GM18858 (cell line): ENCODE measurements around the gene MYBL2.
"Not testable (repeated sequence)": the region's sequence is repeated elsewhere in the genome, so short reads cannot be mapped to it uniquely, and the experiment has no call there.

Experiments
- ATAC-seq: cut with Tn5 transposase; IDR thresholded peaks from one replicate; pipeline ENCODE4 v1.9.1; 2021; ENCODE audit not compliant: unreplicated experiment

Gene MYBL2

DNA sequence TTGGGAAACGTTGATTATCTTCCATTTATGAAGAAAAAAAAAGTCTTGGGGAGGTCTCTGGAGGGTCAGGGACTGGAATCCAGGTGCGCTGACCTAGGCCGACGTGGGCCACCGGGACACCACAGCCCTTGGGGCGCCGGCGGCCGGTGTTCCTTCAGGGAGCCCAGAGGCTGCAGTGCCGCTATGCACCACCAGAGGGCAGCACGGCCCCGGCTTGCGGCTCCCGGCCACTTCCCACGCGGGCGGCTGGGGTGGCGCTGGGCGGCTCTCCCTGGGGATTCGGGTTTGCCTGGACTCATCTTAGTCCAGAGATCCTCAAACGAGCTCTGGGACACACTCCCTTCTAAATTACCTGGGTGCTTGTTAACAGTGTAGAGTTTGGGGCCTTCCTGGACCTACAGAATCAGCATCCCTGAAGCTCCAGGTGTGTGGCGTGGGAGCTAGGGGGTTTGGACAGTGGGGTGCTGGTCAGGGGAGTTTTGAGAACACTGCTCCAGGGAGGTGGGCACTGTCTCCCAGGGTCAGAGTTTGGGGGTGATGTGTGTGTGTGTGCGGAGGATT lies 82.9 kb downstream of the MYBL2 start:
- no peak for ATAC-seq

DNA sequence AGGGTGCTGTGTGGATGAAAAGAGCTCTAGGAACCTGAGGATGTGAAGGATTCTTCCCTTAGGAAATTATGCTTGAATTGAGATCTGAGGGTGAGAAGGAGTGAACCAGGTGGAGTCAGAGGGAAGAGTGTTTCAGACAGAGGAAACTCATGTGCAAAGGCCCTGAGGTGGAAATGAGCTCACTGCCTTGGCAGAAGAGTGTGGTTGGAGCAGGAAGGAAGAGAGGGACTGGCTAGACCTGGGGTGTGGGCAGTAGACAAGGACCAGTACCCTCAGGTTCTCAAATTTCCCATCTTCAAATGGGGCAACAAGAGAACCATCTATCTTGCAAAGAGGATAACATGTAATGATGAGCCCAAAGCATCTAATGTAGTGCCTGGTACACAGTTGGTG lies 83.9 kb downstream of the MYBL2 start:
- ATAC-seq: no peak

DNA sequence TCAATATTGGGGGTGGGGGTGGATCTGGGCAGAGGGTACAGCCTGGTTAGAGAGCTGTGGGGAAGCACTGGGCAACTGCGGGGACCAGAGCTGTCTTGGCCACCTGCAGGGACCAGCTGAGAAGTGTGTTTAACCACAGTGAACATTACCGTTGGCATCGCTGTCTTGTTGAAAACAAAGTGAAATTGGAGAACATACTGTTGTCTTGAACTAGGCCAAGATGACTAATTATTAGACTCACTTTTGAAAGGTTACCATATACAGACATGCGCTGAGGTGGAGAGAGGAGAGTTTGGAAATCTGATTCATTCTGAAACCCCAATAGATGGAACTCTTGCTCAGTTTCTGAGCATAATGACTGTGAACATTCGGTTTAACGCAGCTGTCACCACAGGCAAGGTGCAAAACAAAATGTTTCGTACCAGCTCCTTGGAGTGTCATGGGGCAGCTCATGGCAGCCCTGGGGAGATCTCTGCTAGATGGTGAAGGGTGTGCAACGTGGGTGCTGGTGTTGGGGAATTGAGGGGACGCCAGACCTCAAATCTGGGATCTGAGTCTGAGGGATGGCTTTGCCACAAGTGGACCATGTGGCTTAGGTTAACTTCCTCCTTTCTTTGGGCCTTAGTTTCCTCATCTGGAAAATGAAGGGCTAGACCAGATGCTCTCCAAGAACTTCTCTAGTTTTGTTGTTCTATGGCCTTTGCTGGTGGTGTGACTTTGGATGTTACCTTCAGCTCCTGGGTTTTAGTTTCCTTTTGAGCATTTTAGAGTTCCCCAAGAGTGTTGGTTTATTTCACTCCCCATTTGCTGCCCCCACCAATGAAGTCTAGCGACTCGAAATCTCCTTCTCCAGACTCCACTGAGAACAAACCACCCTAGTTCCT lies 84.5 kb downstream of the MYBL2 start:
- ATAC-seq: peak; percentile 72

DNA sequence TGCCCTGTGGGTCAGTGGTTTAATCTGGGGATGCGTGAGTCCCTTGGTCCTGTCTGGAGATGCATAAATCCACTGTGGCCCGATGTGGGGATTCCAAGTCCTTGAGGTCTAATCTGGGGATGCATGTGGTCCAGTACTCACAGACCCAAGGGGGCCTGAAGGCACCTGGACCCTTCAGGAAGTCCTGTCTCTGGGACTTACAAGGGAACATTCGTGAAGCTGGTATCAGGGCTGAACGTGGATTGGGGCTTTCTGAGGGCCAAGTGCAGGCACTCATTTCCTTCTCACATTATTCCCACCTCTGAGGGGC lies 85.1 kb downstream of the MYBL2 start:
- no peak for ATAC-seq

DNA sequence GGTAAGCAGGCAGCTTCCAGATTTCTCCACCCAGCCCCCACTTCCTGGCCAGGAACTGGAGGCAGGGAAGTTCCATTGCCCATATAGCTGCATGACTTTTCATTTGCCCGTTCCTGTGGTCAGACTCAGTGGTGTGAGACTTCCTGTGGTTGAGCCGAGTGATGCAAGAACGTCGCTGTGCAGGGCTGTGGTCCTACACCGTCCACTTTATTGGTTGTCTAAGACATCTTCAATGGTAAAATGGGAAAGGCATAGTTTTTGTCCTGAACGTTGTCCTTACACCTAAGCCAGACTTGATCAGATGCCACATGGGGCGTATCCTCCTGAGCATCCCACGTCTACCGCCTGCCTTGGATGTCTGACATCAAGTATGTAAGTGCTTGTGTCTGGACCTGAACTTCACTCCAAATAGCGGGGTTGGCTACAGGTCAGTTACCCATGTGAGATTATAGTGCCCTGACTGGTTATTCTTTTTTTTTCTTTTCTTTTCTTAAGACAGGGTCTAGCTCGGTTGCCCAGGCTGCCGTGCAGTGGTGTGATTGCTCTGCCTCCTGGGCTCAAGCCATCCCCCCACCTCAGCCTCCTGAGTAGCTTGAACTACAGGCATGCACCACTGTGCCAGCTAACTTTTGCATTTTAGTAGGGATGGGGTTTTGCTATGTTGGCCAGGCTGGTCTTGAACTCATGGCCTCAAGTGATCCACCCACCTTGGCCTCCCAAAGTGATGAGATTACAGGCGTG lies 85.8 kb downstream of the MYBL2 start:
- peak; percentile 44 for ATAC-seq

DNA sequence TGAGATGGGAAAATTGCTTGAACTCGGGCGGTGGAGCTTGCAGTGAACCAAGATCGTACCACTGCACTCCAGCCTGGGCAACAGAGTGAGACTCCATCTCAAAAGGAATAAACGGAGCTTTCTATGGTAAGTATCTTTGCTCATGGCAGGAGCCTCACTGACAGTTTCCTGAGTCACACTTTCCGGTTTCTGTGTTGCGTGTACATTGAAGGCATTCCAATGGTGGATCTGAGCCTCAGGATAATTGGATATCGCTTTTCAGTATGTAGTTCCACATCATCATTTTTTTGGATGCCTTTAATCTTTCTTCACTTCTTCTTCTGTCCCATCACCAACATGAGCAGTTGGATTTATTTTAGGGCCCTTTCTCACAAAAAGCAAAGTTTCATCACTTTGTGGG lies 88.5 kb downstream of the MYBL2 start:
- ATAC-seq: no peak

DNA sequence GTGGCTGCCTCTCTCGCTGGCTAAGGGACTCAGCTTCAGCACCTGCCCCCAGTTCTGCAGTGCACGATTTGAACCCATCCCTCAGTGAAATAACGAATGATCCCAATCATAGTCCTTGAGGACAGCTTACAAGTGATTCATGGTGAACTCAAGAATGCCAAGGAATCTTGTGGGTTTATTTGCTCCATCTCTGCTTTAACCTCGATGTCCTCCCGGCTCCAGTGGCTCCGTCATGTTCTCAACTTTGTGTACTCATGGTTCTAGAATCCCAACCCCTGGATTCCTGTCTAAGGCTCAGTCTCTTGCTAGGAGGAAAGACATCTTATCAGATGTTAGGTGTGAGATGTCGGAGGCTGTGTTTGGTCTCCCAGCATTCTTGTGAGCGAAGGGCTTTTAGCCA lies 88.9 kb downstream of the MYBL2 start:
- no peak for ATAC-seq

DNA sequence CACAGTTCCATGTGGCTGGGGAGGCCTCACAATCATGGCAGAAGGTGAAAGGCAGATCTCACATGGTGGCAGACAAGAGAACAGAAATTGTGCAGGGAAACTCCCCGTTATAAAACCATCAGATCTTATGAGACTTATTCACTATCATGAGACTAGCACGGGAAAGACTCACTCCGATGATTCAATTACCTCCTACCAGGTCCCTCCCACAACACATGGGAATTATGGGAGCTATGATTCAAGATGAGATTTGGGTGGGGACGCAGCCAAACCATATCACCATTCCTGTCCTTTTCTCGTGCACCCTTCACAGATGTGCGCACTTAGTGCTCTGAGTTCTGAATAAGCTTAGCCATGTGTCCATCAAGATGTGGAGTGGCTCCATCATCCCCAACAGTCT lies 91.0 kb downstream of the MYBL2 start:
- not testable (repeated sequence) for ATAC-seq

DNA sequence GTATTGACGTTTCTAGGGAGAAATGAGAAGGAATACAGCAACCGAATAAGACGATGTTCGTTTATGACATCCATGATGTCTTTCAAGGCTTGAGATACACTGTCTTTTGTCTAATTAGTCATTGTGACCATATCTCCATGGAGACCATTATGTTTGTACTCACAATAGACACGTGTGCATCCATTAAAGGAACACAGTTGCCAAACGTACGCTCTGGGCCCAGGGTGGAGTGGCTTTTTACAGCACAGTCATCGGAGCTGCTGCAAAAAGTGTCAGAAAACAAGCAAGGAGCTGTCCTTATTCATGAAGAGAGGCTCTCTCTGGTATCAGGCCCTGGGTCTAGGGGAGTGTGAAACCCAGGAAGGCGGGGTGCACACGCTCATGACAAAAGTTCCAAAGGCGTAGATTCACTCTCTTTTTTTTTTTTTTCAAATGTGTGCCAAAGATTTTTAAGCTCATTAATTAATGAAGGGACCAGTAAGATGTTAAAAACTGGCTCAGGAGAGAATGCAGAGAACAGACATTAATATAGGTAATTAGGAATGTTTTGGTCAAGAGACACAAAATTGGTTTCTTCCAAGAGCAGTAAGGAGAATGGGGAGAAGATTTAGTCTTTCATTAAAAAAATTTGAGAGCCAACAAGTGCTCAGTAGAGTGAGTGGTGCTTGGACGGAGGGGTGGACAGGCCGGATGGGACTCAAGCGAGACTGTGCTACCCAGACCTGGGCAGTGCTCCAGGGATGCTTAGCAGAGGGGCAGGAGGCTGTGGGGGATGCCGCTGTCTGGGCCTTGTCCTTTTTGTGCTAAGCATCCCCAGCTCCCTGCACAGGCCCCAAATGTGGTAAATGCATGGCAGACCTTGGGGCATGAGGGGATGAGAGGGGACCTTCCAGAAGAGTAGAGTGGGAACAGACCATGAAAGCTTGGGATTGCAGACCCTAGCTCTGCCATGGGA lies 94.7 kb downstream of the MYBL2 start:
- ATAC-seq: no peak

DNA sequence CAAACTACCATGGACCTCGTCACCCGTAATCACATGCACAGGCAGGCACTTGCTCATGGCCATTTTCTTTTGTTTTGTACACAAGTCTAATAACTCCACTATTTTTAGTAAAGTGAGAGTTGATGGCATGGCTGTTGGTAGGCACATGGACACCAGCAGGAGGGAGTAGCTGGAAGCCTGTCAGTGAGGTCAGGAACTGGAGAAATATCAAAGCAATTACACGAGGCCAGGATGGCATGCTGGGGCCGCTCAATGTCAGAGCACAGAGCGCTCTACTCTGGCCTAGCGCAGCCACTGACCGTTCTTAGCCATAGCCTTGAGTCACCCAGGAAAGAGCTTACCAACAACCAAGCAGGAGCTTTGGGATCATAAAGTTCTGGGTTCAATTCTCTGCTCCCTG lies 96.0 kb downstream of the MYBL2 start:
- ATAC-seq: no peak

DNA sequence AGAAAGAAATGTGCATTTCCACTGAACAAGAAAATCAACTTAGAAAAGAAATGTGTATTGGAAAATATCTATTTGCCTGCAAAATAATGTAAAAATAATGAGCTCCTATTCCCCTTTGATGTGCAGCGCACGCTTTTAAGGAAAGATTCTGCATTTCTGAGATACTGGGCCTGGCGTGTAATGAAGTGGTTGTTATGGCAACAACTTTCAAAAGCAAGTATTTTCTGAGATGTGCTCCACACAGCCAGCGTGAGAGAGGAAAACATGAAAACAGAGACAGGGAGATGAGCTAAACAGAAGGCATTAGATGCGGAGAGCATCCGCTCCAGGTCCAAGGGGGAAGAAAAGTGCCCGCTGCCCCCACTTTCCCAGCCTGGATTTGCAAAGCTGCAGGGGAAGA lies 99.0 kb downstream of the MYBL2 start:
- no peak for ATAC-seq
